IPS-18a (cell line): ENCODE measurements around the gene XRCC2.
"Not testable (repeated sequence)": the region's sequence is repeated elsewhere in the genome, so short reads cannot be mapped to it uniquely, and the experiment has no call there.

Experiments
- H3K27ac ChIP-seq: one replicate; pipeline ENCODE4 v1.5.1; 2013; ENCODE audit warnings: low read length
- H3K27me3 ChIP-seq: one replicate; pipeline ENCODE4 v1.6.1; 2013; ENCODE audit warnings: mild to moderate bottlenecking, low read length; ENCODE audit not compliant: control insufficient read depth, insufficient read depth
- H3K36me3 ChIP-seq: one replicate; pipeline ENCODE4 v1.6.1; 2013; ENCODE audit warnings: low read depth, low read length; ENCODE audit not compliant: control insufficient read depth
- H3K4me1 ChIP-seq: one replicate; pipeline ENCODE4 v1.6.1; 2013; ENCODE audit warnings: low read depth, low read length; ENCODE audit not compliant: control insufficient read depth
- H3K4me3 ChIP-seq: one replicate; pipeline ENCODE4 v1.5.1; 2013; ENCODE audit warnings: low read length
- H3K9ac ChIP-seq: one replicate; pipeline ENCODE4 v1.6.1; 2013; ENCODE audit warnings: mild to moderate bottlenecking, low read length, moderate library complexity
- H3K9me3 ChIP-seq: one replicate; pipeline ENCODE4 v1.6.1; 2013; ENCODE audit warnings: low read depth, low read length; ENCODE audit not compliant: control insufficient read depth

The XRCC2 gene

GRCh38 chr7:152633504-152633903 is 42.4 kb downstream of the XRCC2 start:
- no peak overlapping the region for H3K9ac ChIP-seq

GRCh38 chr7:152633072-152633471 is 42.9 kb downstream of the XRCC2 start:
- Histone ChIP-seq H3K27ac (no peak overlapping the region), H3K9ac (no peak overlapping the region), H3K36me3 (no peaks in the 10 kb centered on the region), H3K9me3 (no peaks in the 10 kb centered on the region), H3K27me3 (no peaks in the 10 kb centered on the region), H3K4me1 (no peaks in the 10 kb centered on the region), H3K4me3 (no peak overlapping the region)

More at GRCh38 chr7:152633504-152633903, 42.4 kb downstream of the XRCC2 start:
- no peak overlapping the region for H3K4me3 ChIP-seq
- H3K27me3 ChIP-seq: no peaks in the 10 kb centered on the region
- H3K4me1 ChIP-seq: no peaks in the 10 kb centered on the region
- no peaks in the 10 kb centered on the region for H3K36me3 ChIP-seq
- no peaks in the 10 kb centered on the region for H3K9me3 ChIP-seq
- no peak overlapping the region for H3K27ac ChIP-seq

GRCh38 chr7:152628772-152629171 is 47.2 kb downstream of the XRCC2 start:
- not testable (repeated sequence) for H3K27ac ChIP-seq, H3K36me3 ChIP-seq, H3K27me3 ChIP-seq, H3K4me1 ChIP-seq, H3K9me3 ChIP-seq, H3K9ac ChIP-seq, H3K4me3 ChIP-seq

GRCh38 chr7:152624228-152624627 is 51.7 kb downstream of the XRCC2 start:
- Histone ChIP-seq H3K4me1 (no peaks in the 10 kb centered on the region), H3K4me3 (no peak overlapping the region), H3K27ac (no peak overlapping the region), H3K9ac (no peak overlapping the region), H3K27me3 (no peaks in the 10 kb centered on the region), H3K36me3 (no peaks in the 10 kb centered on the region), H3K9me3 (no peaks in the 10 kb centered on the region)

GRCh38 chr7:152621426-152621825 is 54.5 kb downstream of the XRCC2 start:
- Histone ChIP-seq H3K4me3 (no peak overlapping the region), H3K4me1 (no peaks in the 10 kb centered on the region), H3K27ac (no peak overlapping the region), H3K27me3 (no peaks in the 10 kb centered on the region), H3K9ac (no peak overlapping the region), H3K36me3 (no peaks in the 10 kb centered on the region), H3K9me3 (no peaks in the 10 kb centered on the region)

GRCh38 chr7:152619027-152619739 is 56.8 kb downstream of the XRCC2 start:
- Histone ChIP-seq H3K27me3 (no peaks in the 10 kb centered on the region), H3K9ac (no peak overlapping the region), H3K27ac (no peak overlapping the region), H3K4me3 (no peak overlapping the region), H3K4me1 (no peaks in the 10 kb centered on the region), H3K9me3 (no peaks in the 10 kb centered on the region), H3K36me3 (no peaks in the 10 kb centered on the region)

- Histone ChIP-seq H3K36me3 (no peaks in the 10 kb centered on the region), H3K27ac (no peak overlapping the region), H3K27me3 (no peaks in the 10 kb centered on the region), H3K4me1 (no peaks in the 10 kb centered on the region), H3K9me3 (no peaks in the 10 kb centered on the region), H3K4me3 (no peak overlapping the region), H3K9ac (no peak overlapping the region)
These were observed 57.5 kb downstream of the XRCC2 start for GRCh38 chr7:152618427-152618826.

GRCh38 chr7:152617056-152617455 is 58.9 kb downstream of the XRCC2 start:
- H3K36me3 ChIP-seq: no peaks in the 10 kb centered on the region
- H3K27ac ChIP-seq: no peak overlapping the region
- no peaks in the 10 kb centered on the region for H3K27me3 ChIP-seq
- H3K4me1 ChIP-seq: no peaks in the 10 kb centered on the region
- H3K4me3 ChIP-seq: no peak overlapping the region
- no peak overlapping the region for H3K9ac ChIP-seq
- H3K9me3 ChIP-seq: no peaks in the 10 kb centered on the region

- no peaks in the 10 kb centered on the region for H3K4me1 ChIP-seq
- no peaks in the 10 kb centered on the region for H3K36me3 ChIP-seq
- H3K27me3 ChIP-seq: no peaks in the 10 kb centered on the region
- no peak overlapping the region for H3K4me3 ChIP-seq
- no peak overlapping the region for H3K27ac ChIP-seq
- no peak overlapping the region for H3K9ac ChIP-seq
- no peaks in the 10 kb centered on the region for H3K9me3 ChIP-seq
These were observed 60.8 kb downstream of the XRCC2 start for GRCh38 chr7:152615031-152615741.

GRCh38 chr7:152608656-152609055 is 67.3 kb downstream of the XRCC2 start:
- no peak overlapping the region for H3K9ac ChIP-seq
- H3K36me3 ChIP-seq: no peaks in the 10 kb centered on the region
- H3K9me3 ChIP-seq: no peaks in the 10 kb centered on the region
- H3K27me3 ChIP-seq: no peaks in the 10 kb centered on the region
- H3K27ac ChIP-seq: no peak overlapping the region
- no peaks in the 10 kb centered on the region for H3K4me1 ChIP-seq
- H3K4me3 ChIP-seq: no peak overlapping the region

- H3K4me3 ChIP-seq: no peak overlapping the region
- no peaks in the 10 kb centered on the region for H3K4me1 ChIP-seq
- H3K9ac ChIP-seq: no peak overlapping the region
- no peaks in the 10 kb centered on the region for H3K27me3 ChIP-seq
- H3K27ac ChIP-seq: no peak overlapping the region
- no peaks in the 10 kb centered on the region for H3K36me3 ChIP-seq
- H3K9me3 ChIP-seq: no peaks in the 10 kb centered on the region
These were observed 67.7 kb downstream of the XRCC2 start for GRCh38 chr7:152608208-152608607.

- Histone ChIP-seq H3K4me1 (no peaks in the 10 kb centered on the region), H3K27ac (no peak overlapping the region), H3K27me3 (no peaks in the 10 kb centered on the region), H3K9ac (no peak overlapping the region), H3K36me3 (no peaks in the 10 kb centered on the region), H3K9me3 (no peaks in the 10 kb centered on the region), H3K4me3 (no peak overlapping the region)
These were observed 68.9 kb downstream of the XRCC2 start for GRCh38 chr7:152607007-152607406.
